HepG2 (cell line): ENCODE data around the gene BUD23. TPM values are rescaled to one million over a fixed set of nuclear protein-coding genes. Genes with fewer than 3 reads are reported as not detected.
A peak's percentile ranks its signal among the peaks of the same experiment; 100 is the strongest.

Experiments
- ATAC-seq: fragments of 200-7000 bp; cut with Tn5 transposase; 3 replicates; pipeline ENCODE4 v1.9.1; 2020; ENCODE audit warnings: mild to moderate bottlenecking, moderate library complexity
- BruUV-seq: library from RNA; stranded (reverse); fragments of 400-500 nt; replicated peaks from 2 replicates; lab custom pipeline; 2021; lab: Mats Ljungman, UMichigan
- CTCF ChIA-PET: fragments of 300-600 bp; formaldehyde crosslinking; extraction: SDS; loops from one replicate; lab custom pipeline; 2021; ENCODE audit warnings: low total read pairs, inconsistent platforms, low intra/inter-chr PET ratio; lab: Yijun Ruan, JAX
- POLR2A ChIA-PET: fragments of 350-600 bp; sonication (Branson Sonifier 250); formaldehyde crosslinking; loops from one replicate; lab custom pipeline; 2020; ENCODE audit warnings: antibody characterized with exemption, inconsistent platforms; lab: Yijun Ruan, JAX
- DNase-seq: peaks from one replicate; pipeline ENCODE4 v3.0.0-alpha.2; 2015; ENCODE audit warnings: low spot score
- FAIRE-seq: peaks from 3 replicates; lab custom pipeline; 2011; peaks lifted over from hg19 to GRCh38; lab: Jason Lieb, UNC
- H2AFZ ChIP-seq: one replicate; pipeline ENCODE4 v1.6.1; 2011; ENCODE audit warnings: low read length, inconsistent platforms
- H3K27ac ChIP-seq: fragments of 300-600 bp; 3 replicates; pipeline ENCODE4 v1.8.0; 2011; ENCODE audit warnings: mixed run types, mild to moderate bottlenecking, mixed read lengths, low read length, inconsistent platforms; ENCODE audit not compliant: insufficient read depth; ENCODE audit errors: extremely low read length
- H3K27me3 ChIP-seq, 2 experiments: fragments of 200-600 bp in 1 of 2; 2 replicates in 1 of 2; 3 replicates in 1 of 2; pipeline versions ENCODE4 v1.6.0 to v1.8.0; 2011; ENCODE audit warnings: low read length in 2 of 2, mild to moderate bottlenecking in 2 of 2, moderate library complexity in 2 of 2, inconsistent platforms in 1 of 2; ENCODE audit not compliant: insufficient read depth in 2 of 2, control insufficient read depth in 1 of 2
- H3K36me3 ChIP-seq, 2 experiments: fragments of 200-600 bp in 1 of 2; replicated peaks in 1 of 2; 2 replicates in 1 of 2; 3 replicates in 1 of 2; pipeline versions ENCODE4 v1.5.1 to v1.8.0; 2011; ENCODE audit warnings: low read length in 2 of 2, inconsistent platforms in 1 of 2; ENCODE audit not compliant: insufficient read depth in 2 of 2, control insufficient read depth in 1 of 2
- H3K4me1 ChIP-seq: 2 replicates; pipeline ENCODE4 v1.5.1; 2012; ENCODE audit warnings: low read length, inconsistent platforms; ENCODE audit not compliant: insufficient read depth
- H3K4me2 ChIP-seq: 2 replicates; pipeline ENCODE4 v1.6.0; 2011; ENCODE audit warnings: low read depth, low read length, inconsistent platforms
- H3K4me3 ChIP-seq, 3 experiments: fragments of 200-600 bp in 1 of 3; sonication (generic), shearing (Covaris generic) in 1 of 3; replicated peaks in 1 of 3; 2 replicates each; pipeline ENCODE4 v1.5.1; 2011 to 2016; ENCODE audit warnings: low read length in 3 of 3, inconsistent platforms in 2 of 3, low read depth in 2 of 3, mild to moderate bottlenecking in 2 of 3, control low read depth in 1 of 3, mixed read lengths in 1 of 3; ENCODE audit not compliant: insufficient read depth in 1 of 3
- H3K79me2 ChIP-seq: one replicate; pipeline ENCODE4 v1.6.1; 2011; ENCODE audit warnings: low read length, inconsistent platforms; ENCODE audit not compliant: insufficient read depth
- H3K9ac ChIP-seq: 2 replicates; pipeline ENCODE4 v1.6.0; 2011; ENCODE audit warnings: mild to moderate bottlenecking, low read depth, low read length, inconsistent platforms; ENCODE audit not compliant: insufficient read depth
- H3K9me3 ChIP-seq: 2 replicates; pipeline ENCODE4 v1.5.1; 2012; ENCODE audit warnings: mild to moderate bottlenecking, low read length
- H4K20me1 ChIP-seq: 2 replicates; pipeline ENCODE4 v1.6.0; 2011; ENCODE audit warnings: inconsistent platforms, mild to moderate bottlenecking, low read length, moderate library complexity; ENCODE audit not compliant: insufficient read depth
- ATAD3A ChIP-seq: sonication (generic); formaldehyde crosslinking; IDR thresholded peaks from 2 replicates; pipeline ENCODE4 v1.4.0; 2020; ENCODE audit warnings: missing genetic modification reagents
- CCDC6 ChIP-seq: sonication (generic); formaldehyde crosslinking; IDR thresholded peaks from 2 replicates; pipeline ENCODE4 v1.8.1; 2022; ENCODE audit warnings: mild to moderate bottlenecking, missing genetic modification reagents, moderate library complexity
- KLF12 ChIP-seq: sonication (generic); formaldehyde crosslinking; IDR thresholded peaks from 2 replicates; pipeline ENCODE4 v1.4.0; 2020; ENCODE audit warnings: missing genetic modification reagents, borderline replicate concordance
- MTA1 ChIP-seq: sonication (generic); formaldehyde crosslinking; IDR thresholded peaks from 2 replicates; pipeline ENCODE4 v1.4.0; 2020; ENCODE audit warnings: missing genetic modification reagents, mild to moderate bottlenecking, borderline replicate concordance
- ZNF432 ChIP-seq: sonication (generic); formaldehyde crosslinking; IDR thresholded peaks from 2 replicates; pipeline ENCODE4 v1.5.0; 2020; ENCODE audit warnings: missing genetic modification reagents, mild to moderate bottlenecking, borderline replicate concordance
- ZNF484 ChIP-seq: sonication (generic); formaldehyde crosslinking; IDR thresholded peaks from 2 replicates; pipeline ENCODE4 v1.5.1; 2020; ENCODE audit warnings: mild to moderate bottlenecking, low read depth, missing genetic modification reagents, borderline replicate concordance
- WGBS: methylation state at CpG from one replicate; pipeline ENCODE4 v1.1.6; 2017; ENCODE audit warnings: low lambda C conversion rate; 5-methylcytosine and 5-hydroxymethylcytosine counted together
- in situ Hi-C: cut with HindIII; loops from 2 replicates; pipeline ENCODE4 v1.10.0; 2017; ENCODE audit warnings: low pct_unique_long_range_greater_than_20kb; ENCODE audit not compliant: extremely low pct_ligation_motif_present
- intact Hi-C: fragments of 100-400 bp; cut with micrococcal nuclease; formaldehyde crosslinking; loops from one replicate; pipeline ENCODE4 v1.10.0; 2022; ENCODE audit not compliant: unreplicated experiment
- polyA plus RNA-seq, 8 experiments: library from polyadenylated mRNA; depleted of rRNA in 3 of 8; stranded (reverse) in 7 of 8; unstranded in 1 of 8; fragments of >200 nt; fragmentation: Illumina TruSeq in 4 of 8; extraction: Trizol in 4 of 8; gene quantifications; 2 replicates each; pipeline versions ENCODE4 v1.2.1 to v1.2.3, GENCODE V29; 2011 to 2016; ENCODE audit warnings: low read depth in 4 of 8, missing spikeins in 1 of 8, mixed read lengths in 1 of 8; ENCODE audit not compliant: insufficient read depth in 1 of 8
- total RNA-seq, 5 experiments: library from RNA; depleted of rRNA; stranded (reverse); fragments of >200 nt; fragmentation: Illumina TruSeq; extraction: Trizol; gene quantifications; 2 replicates each; pipeline ENCODE4 v1.2.3, GENCODE V29; 2016; ENCODE audit warnings: low read depth in 1 of 5
- TF ChIP-seq, protein P1 (sequence below): sonication (generic); formaldehyde crosslinking; IDR thresholded peaks from 2 replicates; pipeline ENCODE4 v1.5.1; 2020; ENCODE audit warnings: mild to moderate bottlenecking, moderate library complexity, missing genetic modification reagents
- TF ChIP-seq, protein P2 (sequence below): sonication (generic); formaldehyde crosslinking; IDR thresholded peaks from one replicate; pipeline ENCODE4 v1.5.1; 2020; ENCODE audit warnings: mild to moderate bottlenecking, missing genetic modification reagents; ENCODE audit errors: not compliant biosample characterization
- TF ChIP-seq, protein P3 (sequence below): sonication (generic); formaldehyde crosslinking; IDR thresholded peaks from 2 replicates; pipeline ENCODE4 v1.4.0; 2020; ENCODE audit warnings: mild to moderate bottlenecking, missing genetic modification reagents

The BUD23 gene
- total and polyA plus RNA-seq, 2 of the 13 experiments (the other 11 are each of a cell fraction or from before 2014, with no cell fraction given) = 47.5 to 54.5 TPM

DNA sequence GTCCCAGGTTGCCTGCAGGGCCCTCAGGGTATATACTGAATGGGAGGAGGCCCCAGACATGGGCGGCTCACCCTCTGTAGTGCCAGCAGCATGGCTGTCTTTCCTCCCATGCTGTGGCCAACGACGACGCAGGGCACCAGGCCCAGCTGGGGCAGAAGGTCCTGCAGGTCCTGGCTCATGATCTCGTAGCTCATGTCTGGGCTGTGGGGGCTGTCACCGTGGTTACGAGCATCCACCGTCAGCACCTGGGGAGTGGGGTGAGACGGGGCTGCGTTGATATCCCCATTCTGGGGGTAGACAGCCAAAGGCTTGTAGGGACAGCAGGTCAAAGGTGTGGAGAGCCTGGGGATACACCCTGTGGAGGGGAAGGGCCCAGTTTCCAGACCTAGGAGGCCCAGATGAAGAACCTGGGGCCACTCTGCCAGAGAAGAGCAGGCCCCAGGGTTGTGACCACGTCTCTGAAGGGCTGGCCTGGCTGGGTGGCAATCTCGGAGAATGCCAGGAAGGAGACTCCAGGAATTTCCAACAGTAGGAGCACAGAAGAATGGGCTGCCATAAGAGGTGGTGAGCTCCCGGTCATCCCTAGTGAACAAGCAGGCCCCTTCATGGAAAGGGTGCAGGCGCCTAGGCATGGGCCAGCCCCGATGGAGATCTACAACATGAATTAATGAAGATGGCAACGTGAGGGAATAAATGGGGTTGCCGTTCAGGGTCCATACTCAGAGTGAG is 54.3 kb downstream of the BUD23 start:
- H3K27me3 ChIP-seq = no peaks in the 10 kb centered on the region
- FAIRE-seq (no peak), DNase-seq (no peak), ATAC-seq (no peak)
- no peaks in the 10 kb centered on the region for H3K79me2 ChIP-seq
- intact Hi-C loops (no loop called here), in situ Hi-C loops (no loop called here)
- no peaks in the 10 kb centered on the region for H3K9me3 ChIP-seq
- H3K36me3 ChIP-seq = peaks cover 0 to 9% of the 10 kb centered on the region in 2 experiments; a peak in 1 of 5 replicates
- H3K27ac ChIP-seq = no peak overlapping the region
- no peak overlapping the region for H2AFZ ChIP-seq
- peak overlapping the region; percentile 73; the same call in 1 of the 2 replicates for H3K9ac ChIP-seq
- BruUV-seq = no TSS peak
- 48% methylated on average over 6 of the region's 17 CpGs for WGBS
- peak overlapping the region; percentile 77 to 97 (median 92); a peak in 5 of 6 replicates for H3K4me3 ChIP-seq
- H3K4me2 ChIP-seq = peak overlapping the region; percentile 91
- peaks cover 32% of the 10 kb centered on the region for H3K4me1 ChIP-seq
- TF ChIP-seq ATAD3A (CRISPR knock-in tag) (no peak), ZNF432 (no peak), ZNF484 (CRISPR knock-in tag) (no peak), MTA1 (CRISPR knock-in tag) (no peak), KLF12 (no peak), CCDC6 (CRISPR knock-in tag) (0 out of 2 replicates have a peak, but pooled peaks have one; percentile 6)
- TF ChIP-seq, protein P1, sequence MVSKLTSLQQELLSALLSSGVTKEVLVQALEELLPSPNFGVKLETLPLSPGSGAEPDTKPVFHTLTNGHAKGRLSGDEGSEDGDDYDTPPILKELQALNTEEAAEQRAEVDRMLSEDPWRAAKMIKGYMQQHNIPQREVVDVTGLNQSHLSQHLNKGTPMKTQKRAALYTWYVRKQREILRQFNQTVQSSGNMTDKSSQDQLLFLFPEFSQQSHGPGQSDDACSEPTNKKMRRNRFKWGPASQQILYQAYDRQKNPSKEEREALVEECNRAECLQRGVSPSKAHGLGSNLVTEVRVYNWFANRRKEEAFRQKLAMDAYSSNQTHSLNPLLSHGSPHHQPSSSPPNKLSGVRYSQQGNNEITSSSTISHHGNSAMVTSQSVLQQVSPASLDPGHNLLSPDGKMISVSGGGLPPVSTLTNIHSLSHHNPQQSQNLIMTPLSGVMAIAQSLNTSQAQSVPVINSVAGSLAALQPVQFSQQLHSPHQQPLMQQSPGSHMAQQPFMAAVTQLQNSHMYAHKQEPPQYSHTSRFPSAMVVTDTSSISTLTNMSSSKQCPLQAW (CRISPR knock-in tag) = 0 out of 2 replicates have a peak, but pooled peaks have one; percentile 20
- TF ChIP-seq, protein P2, sequence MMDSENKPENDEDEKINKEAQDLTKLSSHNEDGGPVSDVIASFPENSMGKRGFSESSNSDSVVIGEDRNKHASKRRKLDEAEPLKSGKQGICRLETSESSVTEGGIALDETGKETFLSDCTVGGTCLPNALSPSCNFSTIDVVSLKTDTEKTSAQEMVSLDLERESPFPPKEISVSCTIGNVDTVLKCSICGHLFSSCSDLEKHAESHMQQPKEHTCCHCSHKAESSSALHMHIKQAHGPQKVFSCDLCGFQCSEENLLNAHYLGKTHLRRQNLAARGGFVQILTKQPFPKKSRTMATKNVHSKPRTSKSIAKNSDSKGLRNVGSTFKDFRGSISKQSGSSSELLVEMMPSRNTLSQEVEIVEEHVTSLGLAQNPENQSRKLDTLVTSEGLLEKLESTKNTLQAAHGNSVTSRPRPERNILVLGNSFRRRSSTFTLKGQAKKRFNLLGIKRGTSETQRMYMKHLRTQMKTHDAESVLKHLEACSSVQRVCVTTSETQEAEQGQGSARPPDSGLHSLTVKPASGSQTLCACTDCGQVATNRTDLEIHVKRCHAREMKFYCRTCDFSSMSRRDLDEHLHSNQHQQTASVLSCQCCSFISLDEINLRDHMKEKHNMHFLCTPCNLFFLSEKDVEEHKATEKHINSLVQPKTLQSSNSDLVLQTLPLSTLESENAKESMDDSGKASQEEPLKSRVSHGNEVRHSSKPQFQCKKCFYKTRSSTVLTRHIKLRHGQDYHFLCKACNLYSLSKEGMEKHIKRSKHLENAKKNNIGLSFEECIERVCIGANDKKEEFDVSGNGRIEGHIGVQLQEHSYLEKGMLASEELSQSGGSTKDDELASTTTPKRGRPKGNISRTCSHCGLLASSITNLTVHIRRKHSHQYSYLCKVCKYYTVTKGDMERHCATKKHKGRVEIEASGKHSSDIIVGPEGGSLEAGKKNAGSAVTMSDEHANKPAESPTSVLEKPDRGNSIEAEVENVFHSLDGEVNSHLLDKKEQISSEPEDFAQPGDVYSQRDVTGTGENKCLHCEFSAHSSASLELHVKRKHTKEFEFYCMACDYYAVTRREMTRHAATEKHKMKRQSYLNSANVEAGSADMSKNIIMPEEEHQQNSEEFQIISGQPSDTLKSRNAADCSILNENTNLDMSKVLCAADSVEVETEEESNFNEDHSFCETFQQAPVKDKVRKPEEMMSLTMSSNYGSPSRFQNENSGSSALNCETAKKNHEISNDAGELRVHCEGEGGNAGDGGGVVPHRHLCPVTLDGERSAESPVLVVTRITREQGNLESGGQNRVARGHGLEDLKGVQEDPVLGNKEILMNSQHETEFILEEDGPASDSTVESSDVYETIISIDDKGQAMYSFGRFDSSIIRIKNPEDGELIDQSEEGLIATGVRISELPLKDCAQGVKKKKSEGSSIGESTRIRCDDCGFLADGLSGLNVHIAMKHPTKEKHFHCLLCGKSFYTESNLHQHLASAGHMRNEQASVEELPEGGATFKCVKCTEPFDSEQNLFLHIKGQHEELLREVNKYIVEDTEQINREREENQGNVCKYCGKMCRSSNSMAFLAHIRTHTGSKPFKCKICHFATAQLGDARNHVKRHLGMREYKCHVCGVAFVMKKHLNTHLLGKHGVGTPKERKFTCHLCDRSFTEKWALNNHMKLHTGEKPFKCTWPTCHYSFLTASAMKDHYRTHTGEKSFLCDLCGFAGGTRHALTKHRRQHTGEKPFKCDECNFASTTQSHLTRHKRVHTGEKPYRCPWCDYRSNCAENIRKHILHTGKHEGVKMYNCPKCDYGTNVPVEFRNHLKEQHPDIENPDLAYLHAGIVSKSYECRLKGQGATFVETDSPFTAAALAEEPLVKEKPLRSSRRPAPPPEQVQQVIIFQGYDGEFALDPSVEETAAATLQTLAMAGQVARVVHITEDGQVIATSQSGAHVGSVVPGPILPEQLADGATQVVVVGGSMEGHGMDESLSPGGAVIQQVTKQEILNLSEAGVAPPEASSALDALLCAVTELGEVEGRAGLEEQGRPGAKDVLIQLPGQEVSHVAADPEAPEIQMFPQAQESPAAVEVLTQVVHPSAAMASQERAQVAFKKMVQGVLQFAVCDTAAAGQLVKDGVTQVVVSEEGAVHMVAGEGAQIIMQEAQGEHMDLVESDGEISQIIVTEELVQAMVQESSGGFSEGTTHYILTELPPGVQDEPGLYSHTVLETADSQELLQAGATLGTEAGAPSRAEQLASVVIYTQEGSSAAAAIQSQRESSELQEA (CRISPR knock-in tag) = peak; percentile 3
- TF ChIP-seq, protein P3, sequence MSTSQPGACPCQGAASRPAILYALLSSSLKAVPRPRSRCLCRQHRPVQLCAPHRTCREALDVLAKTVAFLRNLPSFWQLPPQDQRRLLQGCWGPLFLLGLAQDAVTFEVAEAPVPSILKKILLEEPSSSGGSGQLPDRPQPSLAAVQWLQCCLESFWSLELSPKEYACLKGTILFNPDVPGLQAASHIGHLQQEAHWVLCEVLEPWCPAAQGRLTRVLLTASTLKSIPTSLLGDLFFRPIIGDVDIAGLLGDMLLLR (CRISPR knock-in tag) = no peak
- ChIA-PET POLR2A (interaction anchor here (0.6 to 1.7 kb wide), 6 partner anchors 9 to 270 kb away, joined by 3 to 6 read pairs (median 4); partner anchors contain the start of gene MLXIPL), CTCF (no interaction called here)
- no peaks in the 10 kb centered on the region for H4K20me1 ChIP-seq
